OCI-LY7 (cell line): ENCODE data around the gene HPCA.

Experiments used
- EZH2phosphoT487 ChIP-seq: fragments of 200-600 bp; sonication (generic); IDR thresholded peaks from 2 replicates; pipeline ENCODE4 v1.6.1; 2018; ENCODE audit warnings: low read depth, borderline replicate concordance, mild to moderate bottlenecking, mixed run types, antibody characterized with exemption, low read length, moderate library complexity, mixed read lengths
- TF ChIP-seq, protein P1 (sequence below): fragments of 200-600 bp; sonication (generic); conservative IDR thresholded peaks from 2 replicates; pipeline ENCODE4 v1.5.1; 2014; ENCODE audit warnings: mild to moderate bottlenecking, antibody characterized with exemption, low read length, moderate library complexity, mixed read lengths

DNA sequence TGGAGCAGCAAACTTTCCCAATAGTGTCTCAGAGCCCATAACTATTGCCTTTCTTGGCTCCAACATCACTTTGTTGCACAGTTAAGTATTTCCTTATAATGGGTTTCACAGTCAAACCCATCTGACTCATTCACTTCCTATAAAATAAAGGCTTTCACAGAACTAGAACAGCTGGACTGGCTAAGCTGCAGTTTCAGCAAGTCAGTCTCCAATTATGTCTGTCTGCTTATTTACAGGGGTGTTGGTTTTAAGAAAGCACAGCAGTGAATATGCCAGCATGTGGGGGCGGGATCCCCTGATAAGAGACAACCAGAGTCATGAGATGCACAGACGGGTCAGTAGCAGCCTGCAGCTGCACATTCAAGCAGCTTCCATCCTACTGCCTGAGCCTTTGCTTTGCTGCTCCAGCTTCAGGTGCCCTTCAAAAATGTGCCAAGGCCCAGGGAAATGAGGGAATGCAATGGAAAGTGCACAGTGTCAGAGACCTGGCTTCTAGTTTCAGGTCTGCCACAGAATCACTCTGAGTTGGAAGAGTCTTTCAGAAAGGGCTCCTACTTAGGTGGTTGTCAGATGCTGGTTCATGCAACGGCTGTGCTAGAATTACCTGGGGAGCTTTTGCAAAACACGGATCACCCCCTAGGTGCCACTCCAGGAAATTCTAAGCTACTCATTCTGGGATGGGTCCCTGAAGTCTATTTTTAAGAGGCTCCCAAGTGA is 53.5 kb downstream of the HPCA start:
- TF ChIP-seq, protein P1, sequence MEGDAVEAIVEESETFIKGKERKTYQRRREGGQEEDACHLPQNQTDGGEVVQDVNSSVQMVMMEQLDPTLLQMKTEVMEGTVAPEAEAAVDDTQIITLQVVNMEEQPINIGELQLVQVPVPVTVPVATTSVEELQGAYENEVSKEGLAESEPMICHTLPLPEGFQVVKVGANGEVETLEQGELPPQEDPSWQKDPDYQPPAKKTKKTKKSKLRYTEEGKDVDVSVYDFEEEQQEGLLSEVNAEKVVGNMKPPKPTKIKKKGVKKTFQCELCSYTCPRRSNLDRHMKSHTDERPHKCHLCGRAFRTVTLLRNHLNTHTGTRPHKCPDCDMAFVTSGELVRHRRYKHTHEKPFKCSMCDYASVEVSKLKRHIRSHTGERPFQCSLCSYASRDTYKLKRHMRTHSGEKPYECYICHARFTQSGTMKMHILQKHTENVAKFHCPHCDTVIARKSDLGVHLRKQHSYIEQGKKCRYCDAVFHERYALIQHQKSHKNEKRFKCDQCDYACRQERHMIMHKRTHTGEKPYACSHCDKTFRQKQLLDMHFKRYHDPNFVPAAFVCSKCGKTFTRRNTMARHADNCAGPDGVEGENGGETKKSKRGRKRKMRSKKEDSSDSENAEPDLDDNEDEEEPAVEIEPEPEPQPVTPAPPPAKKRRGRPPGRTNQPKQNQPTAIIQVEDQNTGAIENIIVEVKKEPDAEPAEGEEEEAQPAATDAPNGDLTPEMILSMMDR = no peak
- TF ChIP-seq EZH2phosphoT487 = no peak
